ENCODE measurements around the gene BTNL9. TPM values are rescaled to one million over a fixed set of nuclear protein-coding genes. Genes with fewer than 3 reads are reported as not detected.

Gene BTNL9
- not detected in 2 replicates for total RNA-seq

DNA sequence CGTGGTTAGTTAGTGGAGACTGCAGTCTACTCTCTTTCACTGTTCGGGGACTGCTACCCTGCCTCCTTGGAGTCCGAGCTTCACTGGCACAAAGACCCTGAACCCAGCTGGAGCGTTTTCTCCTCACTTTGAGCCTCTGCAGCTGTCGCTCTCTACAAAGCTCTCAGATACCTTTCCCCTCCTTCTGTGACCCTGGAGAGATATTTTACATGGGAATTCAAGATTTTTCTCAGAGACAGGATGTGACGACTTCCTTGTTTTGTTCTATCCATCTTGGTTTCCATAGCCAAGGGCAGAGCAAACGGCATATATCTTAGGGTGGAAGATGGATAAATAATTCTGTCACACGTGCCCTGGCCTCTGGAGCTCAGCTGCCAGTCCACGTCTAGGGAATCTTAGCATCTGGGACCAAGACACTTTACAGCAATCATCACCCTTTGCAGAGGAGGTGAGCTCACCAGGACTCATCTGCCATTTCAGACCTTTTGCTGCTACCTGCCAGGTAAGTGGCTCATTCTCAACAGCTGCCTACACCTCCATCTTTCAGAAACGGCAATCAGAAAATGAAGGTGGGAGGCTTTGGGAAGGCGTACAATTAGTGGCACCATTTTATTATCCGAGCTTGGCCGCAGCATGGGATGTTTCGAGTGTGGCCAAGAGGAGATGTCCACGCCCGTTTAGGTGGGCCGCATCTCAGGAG lies at the start of gene BTNL9:
Gene BTNL9 (plus strand): TSS at position 336 of the 700 bp plus-strand sequence. CDS start 5,224 bp downstream, outside the sequence.

Other genes starting within 250 kb of the BTNL9 start
- gene MGAT1, start 237.5 kb upstream of the BTNL9 start, total RNA-seq, result 90.4 and 106 TPM in 2 replicates
- 3.1 and 11.2 TPM in 2 replicates for gene ZFP62, start 179.0 kb upstream of the BTNL9 start, total RNA-seq
- not detected in 2 replicates for gene BTNL8, start 141.1 kb upstream of the BTNL9 start, total RNA-seq
- gene BTNL3, start 51.4 kb upstream of the BTNL9 start, total RNA-seq, result not detected in 2 replicates
- not detected in 2 replicates for gene OR2V1, start 90.9 kb downstream of the BTNL9 start, total RNA-seq
- gene OR2V2, start 107.3 kb downstream of the BTNL9 start, total RNA-seq, result not detected in 2 replicates
- 4.1 and 8.8 TPM in 2 replicates for gene TRIM7, start 164.9 kb downstream of the BTNL9 start, total RNA-seq
- gene TRIM41, start 183.0 kb downstream of the BTNL9 start, total RNA-seq, result 9.1 and 11.2 TPM in 2 replicates
- gene RACK1, start 203.6 kb downstream of the BTNL9 start, total RNA-seq, result 3,671 and 4,217 TPM in 2 replicates
- 1.3 and 2.2 TPM in 2 replicates for gene TRIM52, start 220.9 kb downstream of the BTNL9 start, total RNA-seq